WTC11 (cell line): ENCODE measurements around the gene PGPEP1. TPM values are rescaled to one million over a fixed set of nuclear protein-coding genes. Genes with fewer than 3 reads are reported as not detected.

ENCODE experiments used
- ATAC-seq: fragments of 200-7000 bp; cut with Tn5 transposase; 2 replicates; pipeline ENCODE4 v1.10.0; 2021; ENCODE audit warnings: mild to moderate bottlenecking, moderate library complexity
- CTCF ChIA-PET: fragments of 300-600 bp; sonication (Branson Sonifier 250); formaldehyde crosslinking; loops from one replicate; lab custom pipeline; 2021; ENCODE audit warnings: antibody characterized with exemption; lab: Charles Lee
- POLR2A ChIA-PET: fragments of 350-600 bp; sonication (Branson Sonifier 250); formaldehyde crosslinking; loops from one replicate; lab custom pipeline; 2021; ENCODE audit warnings: antibody characterized with exemption; lab: Charles Lee
- DNase-seq: peaks from one replicate; pipeline ENCODE4 v3.0.0; 2021; ENCODE audit warnings: low spot score
- H3K27ac Mint-ChIP-seq: 2 replicates; pipeline ENCODE4 v1.8.0; 2021; ENCODE audit warnings: mixed read lengths
- H3K27me3 Mint-ChIP-seq: 2 replicates; pipeline ENCODE4 v1.8.0; 2021; ENCODE audit warnings: low read depth, mild to moderate bottlenecking, moderate library complexity, mixed read lengths
- H3K36me3 Mint-ChIP-seq: 2 replicates; pipeline ENCODE4 v1.8.0; 2021; ENCODE audit warnings: mixed read lengths
- H3K4me1 Mint-ChIP-seq: 2 replicates; pipeline ENCODE4 v1.8.0; 2022; ENCODE audit warnings: mixed read lengths
- H3K4me3 Mint-ChIP-seq: 2 replicates; pipeline ENCODE4 v1.8.0; 2021; ENCODE audit warnings: mild to moderate bottlenecking, moderate library complexity, mixed read lengths
- H3K9me3 Mint-ChIP-seq: 2 replicates; pipeline ENCODE4 v1.8.0; 2021; ENCODE audit warnings: mixed read lengths
- ATF1 ChIP-seq: sonication (generic); formaldehyde crosslinking; IDR thresholded peaks from 2 replicates; pipeline ENCODE4 v1.8.1; 2023; ENCODE audit warnings: mild to moderate bottlenecking, moderate library complexity, missing genetic modification reagents
- CREB1 ChIP-seq: sonication (generic); formaldehyde crosslinking; IDR thresholded peaks from 2 replicates; pipeline ENCODE4 v1.8.0; 2023; ENCODE audit warnings: mild to moderate bottlenecking, missing genetic modification reagents
- IRF2 ChIP-seq: sonication (generic); formaldehyde crosslinking; IDR thresholded peaks from 2 replicates; pipeline ENCODE4 v1.8.0; 2022; ENCODE audit warnings: low read depth, missing genetic modification reagents, borderline replicate concordance
- KAT7 ChIP-seq: sonication (generic); formaldehyde crosslinking; IDR thresholded peaks from 2 replicates; pipeline ENCODE4 v1.8.1; 2023; ENCODE audit warnings: missing genetic modification reagents, mild to moderate bottlenecking, borderline replicate concordance
- TEAD1 ChIP-seq: sonication (generic); formaldehyde crosslinking; IDR thresholded peaks from 2 replicates; pipeline ENCODE4 v1.8.0; 2022; ENCODE audit warnings: mild to moderate bottlenecking, missing genetic modification reagents
- ZNF121 ChIP-seq: sonication (generic); formaldehyde crosslinking; IDR thresholded peaks from 2 replicates; pipeline ENCODE4 v1.8.0; 2023; ENCODE audit warnings: missing genetic modification reagents
- ZNF232 ChIP-seq: sonication (generic); formaldehyde crosslinking; IDR thresholded peaks from 2 replicates; pipeline ENCODE4 v1.8.0; 2022; ENCODE audit warnings: mild to moderate bottlenecking, missing genetic modification reagents
- ZNF423 ChIP-seq: fragments of 250-450 bp; sonication (Bioruptor Pico); IDR thresholded peaks from 2 replicates; pipeline ENCODE4 v2.1.2; 2022; ENCODE audit warnings: mild to moderate bottlenecking, moderate library complexity
- total RNA-seq: library from RNA; stranded (reverse); gene quantifications from 3 replicates; pipeline ENCODE4 v1.2.3, GENCODE V29; 2021
- TF ChIP-seq, protein P1 (sequence below): fragments of 250-450 bp; sonication (Bioruptor Pico); IDR thresholded peaks from 2 replicates; pipeline ENCODE4 v1.9.0; 2021; ENCODE audit warnings: mild to moderate bottlenecking, borderline replicate concordance
- TF ChIP-seq, protein P2 (sequence below): sonication (generic); formaldehyde crosslinking; IDR thresholded peaks from 2 replicates; pipeline ENCODE4 v1.8.1; 2022; ENCODE audit warnings: low read depth, mild to moderate bottlenecking, moderate library complexity, missing genetic modification reagents, borderline replicate concordance
- TF ChIP-seq, protein P3 (sequence below): sonication (generic); formaldehyde crosslinking; IDR thresholded peaks from 2 replicates; pipeline ENCODE4 v1.8.1; 2023; ENCODE audit warnings: mild to moderate bottlenecking, missing genetic modification reagents, moderate library complexity

PGPEP1 gene
- total RNA-seq, 1 experiment from 2014 or later, result 68.1 TPM

DNA sequence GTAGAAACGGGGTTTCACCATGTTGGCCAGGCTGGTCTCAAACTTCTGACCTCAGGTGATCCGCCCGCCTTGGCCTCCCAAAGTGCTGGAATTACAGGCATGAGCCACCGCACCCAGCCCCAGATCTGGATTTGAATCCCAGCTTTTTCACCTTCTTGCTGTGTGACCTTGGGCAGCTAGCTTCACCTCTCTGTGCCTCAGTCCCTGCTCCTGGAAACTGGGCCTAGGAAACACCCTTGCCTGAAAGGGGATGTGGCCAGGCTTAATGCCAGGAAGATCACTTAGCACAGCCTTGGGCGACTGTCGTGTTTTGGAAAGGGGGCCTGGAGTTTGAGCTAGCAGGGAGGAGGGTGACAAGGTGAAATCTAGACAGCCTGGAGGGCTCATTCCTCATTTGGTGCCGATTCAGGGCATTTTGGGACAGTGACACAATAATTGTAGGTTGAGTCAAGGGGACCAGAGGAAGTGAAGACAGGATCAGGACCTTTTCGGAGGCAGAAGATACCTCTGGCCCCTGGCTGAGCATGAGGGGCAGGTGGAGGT, 1.8 kb downstream of the PGPEP1 start (continued):
- TF ChIP-seq, protein P1, sequence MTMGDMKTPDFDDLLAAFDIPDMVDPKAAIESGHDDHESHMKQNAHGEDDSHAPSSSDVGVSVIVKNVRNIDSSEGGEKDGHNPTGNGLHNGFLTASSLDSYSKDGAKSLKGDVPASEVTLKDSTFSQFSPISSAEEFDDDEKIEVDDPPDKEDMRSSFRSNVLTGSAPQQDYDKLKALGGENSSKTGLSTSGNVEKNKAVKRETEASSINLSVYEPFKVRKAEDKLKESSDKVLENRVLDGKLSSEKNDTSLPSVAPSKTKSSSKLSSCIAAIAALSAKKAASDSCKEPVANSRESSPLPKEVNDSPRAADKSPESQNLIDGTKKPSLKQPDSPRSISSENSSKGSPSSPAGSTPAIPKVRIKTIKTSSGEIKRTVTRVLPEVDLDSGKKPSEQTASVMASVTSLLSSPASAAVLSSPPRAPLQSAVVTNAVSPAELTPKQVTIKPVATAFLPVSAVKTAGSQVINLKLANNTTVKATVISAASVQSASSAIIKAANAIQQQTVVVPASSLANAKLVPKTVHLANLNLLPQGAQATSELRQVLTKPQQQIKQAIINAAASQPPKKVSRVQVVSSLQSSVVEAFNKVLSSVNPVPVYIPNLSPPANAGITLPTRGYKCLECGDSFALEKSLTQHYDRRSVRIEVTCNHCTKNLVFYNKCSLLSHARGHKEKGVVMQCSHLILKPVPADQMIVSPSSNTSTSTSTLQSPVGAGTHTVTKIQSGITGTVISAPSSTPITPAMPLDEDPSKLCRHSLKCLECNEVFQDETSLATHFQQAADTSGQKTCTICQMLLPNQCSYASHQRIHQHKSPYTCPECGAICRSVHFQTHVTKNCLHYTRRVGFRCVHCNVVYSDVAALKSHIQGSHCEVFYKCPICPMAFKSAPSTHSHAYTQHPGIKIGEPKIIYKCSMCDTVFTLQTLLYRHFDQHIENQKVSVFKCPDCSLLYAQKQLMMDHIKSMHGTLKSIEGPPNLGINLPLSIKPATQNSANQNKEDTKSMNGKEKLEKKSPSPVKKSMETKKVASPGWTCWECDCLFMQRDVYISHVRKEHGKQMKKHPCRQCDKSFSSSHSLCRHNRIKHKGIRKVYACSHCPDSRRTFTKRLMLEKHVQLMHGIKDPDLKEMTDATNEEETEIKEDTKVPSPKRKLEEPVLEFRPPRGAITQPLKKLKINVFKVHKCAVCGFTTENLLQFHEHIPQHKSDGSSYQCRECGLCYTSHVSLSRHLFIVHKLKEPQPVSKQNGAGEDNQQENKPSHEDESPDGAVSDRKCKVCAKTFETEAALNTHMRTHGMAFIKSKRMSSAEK (CRISPR knock-in tag), result no peak
- TF ChIP-seq KAT7 (CRISPR knock-in tag), result no peak

DNA sequence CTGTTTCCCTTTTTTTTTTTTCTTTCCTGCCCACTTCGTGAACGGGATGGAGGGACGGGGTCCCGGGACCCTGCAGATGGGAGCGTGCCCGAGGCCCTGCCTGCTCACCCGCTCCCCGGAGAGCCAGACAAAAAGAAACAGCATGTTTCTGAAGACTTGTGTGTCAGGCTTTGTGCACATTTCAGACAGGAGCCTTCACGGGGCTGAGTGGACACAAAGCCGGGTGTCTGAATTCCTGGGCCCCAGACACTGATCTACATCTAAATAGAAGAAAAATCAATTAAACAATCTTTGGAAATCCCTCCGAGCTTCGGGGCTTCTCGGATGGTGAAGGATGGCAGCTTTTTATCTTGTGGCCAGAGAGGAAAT, 4.2 kb downstream of the PGPEP1 start:
- ChIA-PET CTCF (interaction anchor here (0.9 to 5.0 kb wide), 12 partner anchors 16 to 136 kb away, joined by 3 to 28 read pairs (median 6); partner anchors contain the start of gene GDF15), POLR2A (interaction anchor here (0.6 to 3.6 kb wide), 2 partner anchors 63 to 66 kb away, joined by 4 to 18 read pairs; partner anchors contain the start of gene JUND)
- no peaks in the 10 kb centered on the region for H3K27me3 Mint-ChIP-seq
- peaks cover 16% of the 10 kb centered on the region for H3K36me3 Mint-ChIP-seq
- H3K4me1 Mint-ChIP-seq, result peaks cover 56% of the 10 kb centered on the region
- no peak for DNase-seq
- peak overlapping the region; percentile 91 for H3K27ac Mint-ChIP-seq
- H3K4me3 Mint-ChIP-seq, result peak overlapping the region; percentile 23; the same call in 1 of the 2 replicates
- no peaks in the 10 kb centered on the region for H3K9me3 Mint-ChIP-seq
- no peak for ATAC-seq
- TF ChIP-seq ZNF423, result peak; percentile 38
- TF ChIP-seq, protein P2, sequence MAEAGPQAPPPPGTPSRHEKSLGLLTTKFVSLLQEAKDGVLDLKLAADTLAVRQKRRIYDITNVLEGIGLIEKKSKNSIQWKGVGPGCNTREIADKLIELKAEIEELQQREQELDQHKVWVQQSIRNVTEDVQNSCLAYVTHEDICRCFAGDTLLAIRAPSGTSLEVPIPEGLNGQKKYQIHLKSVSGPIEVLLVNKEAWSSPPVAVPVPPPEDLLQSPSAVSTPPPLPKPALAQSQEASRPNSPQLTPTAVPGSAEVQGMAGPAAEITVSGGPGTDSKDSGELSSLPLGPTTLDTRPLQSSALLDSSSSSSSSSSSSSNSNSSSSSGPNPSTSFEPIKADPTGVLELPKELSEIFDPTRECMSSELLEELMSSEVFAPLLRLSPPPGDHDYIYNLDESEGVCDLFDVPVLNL (CRISPR knock-in tag), result no peak

DNA sequence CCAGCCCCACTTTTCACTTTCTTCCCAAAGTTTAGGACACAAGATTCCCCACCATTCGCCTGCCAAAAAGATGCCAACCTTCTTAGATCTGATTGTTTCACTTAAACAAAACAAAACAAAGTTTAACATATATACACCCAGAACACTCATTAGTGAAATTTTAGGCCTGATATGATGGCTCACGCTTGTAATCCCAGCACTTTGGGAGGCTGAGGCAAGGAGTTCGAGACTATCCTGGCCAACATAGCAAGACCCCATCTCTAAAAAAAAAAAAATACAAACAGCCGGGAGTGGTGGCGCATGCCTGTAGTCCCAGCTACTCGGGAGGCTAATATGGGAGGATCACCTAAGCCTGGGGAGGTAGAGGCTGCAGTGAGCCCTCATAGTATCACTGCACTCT, 4.9 kb downstream of the PGPEP1 start:
- DNase-seq, result no peak
- H3K4me3 Mint-ChIP-seq, result no peak overlapping the region
- H3K27me3 Mint-ChIP-seq, result no peaks in the 10 kb centered on the region
- peaks cover 18% of the 10 kb centered on the region for H3K36me3 Mint-ChIP-seq
- H3K4me1 Mint-ChIP-seq, result peaks cover 53% of the 10 kb centered on the region
- H3K9me3 Mint-ChIP-seq, result no peaks in the 10 kb centered on the region
- POLR2A ChIA-PET, result interaction anchor here (0.6 to 3.6 kb wide), 4 partner anchors 43 to 337 kb away, joined by 3 to 18 read pairs (median 4); partner anchors contain the start of gene JUND
- no peak for ATAC-seq
- H3K27ac Mint-ChIP-seq, result peak overlapping the region; percentile 91
- TF ChIP-seq ATF1 (CRISPR knock-in tag) (no peak), ZNF121 (peak; percentile 42; the same call in 1 of the 2 replicates)
- CTCF ChIA-PET, result interaction anchor here (0.8 to 5.0 kb wide), 12 partner anchors 17 to 137 kb away, joined by 3 to 28 read pairs (median 6); partner anchors contain the start of gene GDF15

DNA sequence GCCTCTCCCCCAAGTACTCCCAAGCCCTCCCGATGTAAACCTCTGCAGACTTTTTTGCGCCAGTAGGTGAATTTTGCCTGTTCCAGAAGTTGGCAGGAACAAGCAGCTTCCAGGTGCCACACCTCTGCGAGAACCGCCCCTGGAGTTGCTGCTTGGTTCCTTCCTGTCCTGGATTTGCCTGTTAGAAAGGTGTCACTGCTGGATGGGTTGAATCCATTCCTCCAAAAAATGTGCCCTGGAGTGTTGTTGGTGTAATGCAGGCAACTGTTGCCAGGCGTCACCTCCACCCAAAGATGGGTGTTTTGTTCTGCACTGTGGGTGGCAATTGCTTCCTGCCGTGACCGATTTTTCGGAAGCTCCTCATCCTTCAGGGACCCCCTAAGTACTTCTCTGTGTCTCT, 5.7 kb downstream of the PGPEP1 start:
- Mint-ChIP-seq H3K36me3 (peaks cover 22% of the 10 kb centered on the region), H3K4me1 (peaks cover 53% of the 10 kb centered on the region), H3K27ac (peak overlapping the region; percentile 93), H3K4me3 (peak overlapping the region; percentile 26; the same call in 1 of the 2 replicates), H3K9me3 (no peaks in the 10 kb centered on the region), H3K27me3 (no peaks in the 10 kb centered on the region)
- ChIA-PET CTCF (interaction anchor here (0.6 to 5.0 kb wide), 11 partner anchors 17 to 113 kb away, joined by 3 to 28 read pairs (median 7); partner anchors contain the start of gene GDF15), POLR2A (interaction anchor here (0.6 to 3.6 kb wide), 4 partner anchors 42 to 72 kb away, joined by 3 to 18 read pairs (median 5); partner anchors contain the start of gene JUND)
- peak; percentile 31 for DNase-seq
- TF ChIP-seq IRF2, result no peak
- TF ChIP-seq ZNF423, result peak; percentile 70
- no peak for TF ChIP-seq ZNF232 (CRISPR knock-in tag)
- 0 out of 2 replicates have a peak, but pooled peaks have one; percentile 32 for TF ChIP-seq TEAD1 (CRISPR knock-in tag)
- TF ChIP-seq CREB1 (CRISPR knock-in tag), result no peak
- TF ChIP-seq, protein P3, sequence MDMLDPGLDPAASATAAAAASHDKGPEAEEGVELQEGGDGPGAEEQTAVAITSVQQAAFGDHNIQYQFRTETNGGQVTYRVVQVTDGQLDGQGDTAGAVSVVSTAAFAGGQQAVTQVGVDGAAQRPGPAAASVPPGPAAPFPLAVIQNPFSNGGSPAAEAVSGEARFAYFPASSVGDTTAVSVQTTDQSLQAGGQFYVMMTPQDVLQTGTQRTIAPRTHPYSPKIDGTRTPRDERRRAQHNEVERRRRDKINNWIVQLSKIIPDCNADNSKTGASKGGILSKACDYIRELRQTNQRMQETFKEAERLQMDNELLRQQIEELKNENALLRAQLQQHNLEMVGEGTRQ (CRISPR knock-in tag), result no peak
- ATAC-seq, result peak; percentile 61
